ENCODE measurements around the gene WNT7B. TPM values are rescaled to one million over a fixed set of nuclear protein-coding genes. Genes with fewer than 3 reads are reported as not detected.

WNT7B gene
- polyA plus RNA-seq, 1 donor from 2014 or later: not detected

GRCh38 chr22:45878051-45878781 is 98.7 kb downstream of the WNT7B start:
- peaks cover 0 to 2% (median 0%) of the 10 kb centered on the region in 3 donors for H3K4me1 Mint-ChIP-seq
- peaks cover 36% of the 10 kb centered on the region for H3K27me3 Mint-ChIP-seq
- H3K9me3 Mint-ChIP-seq: peaks cover 0 to 8% (median 3%) of the 10 kb centered on the region in 3 donors
- no peak overlapping the region for H3K4me3 Mint-ChIP-seq
- H3K27ac Mint-ChIP-seq: no peak overlapping the region
- H3K36me3 Mint-ChIP-seq: peaks cover 4% of the 10 kb centered on the region

GRCh38 chr22:45877651-45878050 is 99.3 kb downstream of the WNT7B start:
- peaks cover 0 to 2% (median 0%) of the 10 kb centered on the region in 3 donors for H3K4me1 Mint-ChIP-seq
- H3K27me3 Mint-ChIP-seq: peaks cover 36% of the 10 kb centered on the region

GRCh38 chr22:45877036-45877380 is 100.0 kb downstream of the WNT7B start:
- H3K27me3 Mint-ChIP-seq: peaks cover 32% of the 10 kb centered on the region
- H3K4me3 Mint-ChIP-seq: no peak overlapping the region
- no peak overlapping the region for H3K27ac Mint-ChIP-seq
- H3K9me3 Mint-ChIP-seq: peaks cover 5 to 15% (median 5%) of the 10 kb centered on the region in 3 donors
- peaks cover 4% of the 10 kb centered on the region for H3K36me3 Mint-ChIP-seq
- peaks cover 0 to 2% (median 0%) of the 10 kb centered on the region in 3 donors for H3K4me1 Mint-ChIP-seq

More at GRCh38 chr22:45877651-45878050, 99.3 kb downstream of the WNT7B start:
- H3K27ac Mint-ChIP-seq: no peak overlapping the region
- no peak overlapping the region for H3K4me3 Mint-ChIP-seq
- peaks cover 4% of the 10 kb centered on the region for H3K36me3 Mint-ChIP-seq
- peaks cover 4 to 14% (median 5%) of the 10 kb centered on the region in 3 donors for H3K9me3 Mint-ChIP-seq

GRCh38 chr22:45876136-45877035 is 100.6 kb downstream of the WNT7B start:
- Mint-ChIP-seq H3K36me3 (peaks cover 4% of the 10 kb centered on the region), H3K4me1 (peaks cover 0 to 2% (median 0%) of the 10 kb centered on the region in 3 donors), H3K4me3 (no peak overlapping the region), H3K27me3 (peaks cover 26% of the 10 kb centered on the region), H3K9me3 (peaks cover 5 to 15% (median 5%) of the 10 kb centered on the region in 3 donors), H3K27ac (no peak overlapping the region)

- Mint-ChIP-seq H3K9me3 (peaks cover 5 to 15% (median 10%) of the 10 kb centered on the region in 3 donors), H3K36me3 (peaks cover 9% of the 10 kb centered on the region), H3K27me3 (peaks cover 19% of the 10 kb centered on the region), H3K4me1 (peaks cover 0 to 1% (median 0%) of the 10 kb centered on the region in 3 donors), H3K4me3 (no peak overlapping the region), H3K27ac (peak overlapping the region in 2 of 3 donors; percentile 28 to 80)
Observed at GRCh38 chr22:45872659-45873263, 104.2 kb downstream of the WNT7B start.

GRCh38 chr22:45871721-45872120 is 105.2 kb downstream of the WNT7B start:
- H3K4me3 Mint-ChIP-seq: no peak overlapping the region
- H3K9me3 Mint-ChIP-seq: peaks cover 5 to 15% (median 10%) of the 10 kb centered on the region in 3 donors
- H3K4me1 Mint-ChIP-seq: peaks cover 0 to 1% (median 0%) of the 10 kb centered on the region in 3 donors
- peaks cover 16% of the 10 kb centered on the region for H3K27me3 Mint-ChIP-seq
- H3K36me3 Mint-ChIP-seq: peaks cover 9% of the 10 kb centered on the region
- H3K27ac Mint-ChIP-seq: no peak overlapping the region

Other genes with a start within 250 kb of the WNT7B start
- 7.1 TPM for gene PPARA, start 173.4 kb upstream of the WNT7B start, polyA plus RNA-seq

All from IgD-negative memory B cell (primary cell).